Measurements from ENCODE around the gene NPFF. TPM values are rescaled to one million over a fixed set of nuclear protein-coding genes. Genes with fewer than 3 reads are reported as not detected.

NPFF gene
- total RNA-seq, 2 experiments from 2014 or later = 0.58 TPM; not detected in 1

DNA sequence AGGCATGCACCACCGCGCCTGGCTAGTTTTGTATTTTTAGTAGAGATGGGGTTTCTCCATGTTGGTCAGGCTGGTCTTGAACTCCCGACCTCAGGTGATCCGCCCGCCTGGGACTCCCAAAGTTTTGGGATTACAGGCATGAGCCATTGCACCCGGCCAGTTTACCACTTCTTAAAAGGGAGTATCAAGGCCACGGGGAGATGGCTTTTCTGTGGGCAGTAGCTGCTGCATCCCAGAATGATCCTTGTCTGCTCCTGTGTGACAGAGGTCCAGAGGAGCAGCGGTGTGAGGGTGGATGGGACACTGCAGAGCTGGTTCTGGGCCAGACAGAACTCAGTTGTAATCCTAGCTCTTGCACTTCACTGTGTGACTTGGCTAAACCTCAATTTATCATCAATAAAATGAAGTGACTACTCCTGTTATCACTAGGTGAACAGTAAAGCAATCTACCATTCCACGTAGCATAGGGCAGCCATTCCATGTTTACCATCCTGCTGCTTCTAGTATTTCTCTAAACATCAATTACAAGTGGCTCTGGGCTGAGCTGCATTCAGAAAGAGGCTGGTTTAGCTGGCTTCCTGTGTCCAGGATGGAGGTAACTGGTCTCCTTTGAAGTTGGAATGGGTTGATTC, 3.0 kb upstream of the NPFF start:
- POLR2A ChIA-PET = no interaction called here
- Mint-ChIP-seq H3K9me3 (no peaks in the 10 kb centered on the region), H3K27ac (no peak overlapping the region)

DNA sequence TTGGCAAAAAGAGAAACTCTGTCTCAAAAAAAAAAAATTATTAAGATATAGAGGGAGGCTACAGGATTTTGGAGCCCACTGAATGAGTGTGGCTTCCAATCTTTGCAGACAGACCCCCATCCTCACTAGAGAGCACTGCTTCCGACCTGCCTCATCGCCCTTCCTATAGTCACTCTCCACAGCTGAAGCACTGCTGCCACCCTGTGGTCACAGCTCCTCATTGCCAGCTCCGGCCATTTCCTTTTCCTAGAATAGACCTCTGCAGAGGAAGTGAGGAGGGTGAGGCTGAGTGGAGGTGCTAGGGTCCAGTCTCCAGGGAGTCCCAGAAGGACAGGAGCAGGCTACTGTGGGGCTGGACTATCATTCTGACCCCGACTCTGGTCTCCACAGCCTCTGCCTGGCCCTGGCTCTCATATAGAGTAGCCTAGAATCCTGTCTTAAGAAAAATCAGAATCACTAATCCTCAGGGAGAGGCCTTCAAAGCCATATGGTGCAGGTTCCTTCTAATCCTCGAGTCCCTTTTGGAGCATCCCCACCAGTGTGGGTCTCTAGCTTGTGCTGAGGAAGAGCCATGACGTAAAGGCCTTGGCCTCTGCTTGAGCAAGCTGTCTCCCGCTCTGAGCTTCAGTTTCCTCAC, 1.4 kb upstream of the NPFF start:
- no peak overlapping the region for H3K4me3 Mint-ChIP-seq
- peaks cover 12% of the 10 kb centered on the region for H3K4me1 Mint-ChIP-seq (ENCODE audit: low read depth)
- peak overlapping the region; percentile 67 for H3K27ac Mint-ChIP-seq
- ChIA-PET CTCF (interaction anchor here (0.6 to 3.5 kb wide), 45 partner anchors 8 to 443 kb away, joined by 3 to 55 read pairs (median 5); partner anchors contain the start of genes AAAS, ATF7, ATP5MC2 and CSAD), POLR2A (interaction anchor here (0.6 to 1.2 kb wide), 5 partner anchors 14 to 289 kb away, joined by 3 to 6 read pairs (median 4); no protein-coding TSS in a partner anchor)
- H3K36me3 Mint-ChIP-seq = no peaks in the 10 kb centered on the region
- no peaks in the 10 kb centered on the region for H3K9me3 Mint-ChIP-seq
- intact Hi-C loops (cut with micrococcal nuclease) = loop anchor here (1.0 kb wide), 2 partner anchors 156 to 181 kb away; no protein-coding TSS in a partner anchor
- peak; percentile 92 for DNase-seq
- no peaks in the 10 kb centered on the region for H3K27me3 Mint-ChIP-seq

More for the DNA sequence above, 3.0 kb upstream of the NPFF start:
- CTCF ChIA-PET = interaction anchor here (0.7 to 3.5 kb wide), 7 partner anchors 14 to 233 kb away, joined by 3 to 55 read pairs (median 4); partner anchors contain the start of gene AAAS
- DNase-seq = no peak
- intact Hi-C loops (cut with micrococcal nuclease) = no loop called here
- no peaks in the 10 kb centered on the region for H3K27me3 Mint-ChIP-seq
- peaks cover 5% of the 10 kb centered on the region for H3K4me1 Mint-ChIP-seq (ENCODE audit: low read depth)
- no peak overlapping the region for H3K4me3 Mint-ChIP-seq
- peaks cover 2% of the 10 kb centered on the region for H3K36me3 Mint-ChIP-seq

DNA sequence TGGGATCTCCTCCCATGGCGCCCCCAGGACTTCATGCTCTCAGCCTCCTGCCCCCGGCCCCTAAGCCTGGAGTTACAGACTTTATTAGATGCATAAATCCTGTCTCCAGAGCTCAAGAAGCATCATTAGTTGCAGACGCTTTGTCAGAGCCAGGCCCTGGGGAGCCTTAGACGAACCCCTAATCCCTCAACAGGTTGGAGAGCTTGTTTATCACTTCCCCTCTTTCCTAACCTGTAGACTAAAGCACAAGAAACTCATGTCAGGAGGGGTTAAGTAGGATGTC, 260 bp upstream of the NPFF start:
- Mint-ChIP-seq H3K36me3 (no peaks in the 10 kb centered on the region), H3K4me1 (ENCODE audit: low read depth) (peaks cover 13% of the 10 kb centered on the region), H3K27ac (no peak overlapping the region), H3K9me3 (no peaks in the 10 kb centered on the region), H3K4me3 (no peak overlapping the region), H3K27me3 (no peaks in the 10 kb centered on the region)
- intact Hi-C loops (cut with micrococcal nuclease) = no loop called here
- DNase-seq = no peak
- ChIA-PET CTCF (interaction anchor here (1.2 to 2.7 kb wide), 9 partner anchors 8 to 240 kb away, joined by 3 to 22 read pairs (median 13); partner anchors contain the start of genes ESPL1 and MAP3K12), POLR2A (no interaction called here)

DNA sequence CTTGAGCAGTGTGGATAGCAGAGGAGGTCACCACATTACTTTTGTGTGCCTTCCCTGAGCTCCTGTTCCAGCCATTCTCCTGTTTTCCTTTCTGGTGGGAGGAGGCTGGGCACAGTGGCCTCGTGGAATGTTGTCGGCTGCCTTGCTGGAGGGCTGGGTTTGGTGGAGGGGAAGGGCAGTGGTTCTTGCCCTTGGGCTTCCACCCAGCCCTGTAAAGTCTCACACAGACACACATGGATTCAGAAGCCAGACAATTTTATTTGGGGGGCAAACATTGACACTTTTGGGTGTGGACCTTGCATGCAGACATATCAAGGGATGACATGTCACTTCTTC, 866 bp downstream of the NPFF start:
- Mint-ChIP-seq H3K27me3 (no peaks in the 10 kb centered on the region), H3K4me1 (ENCODE audit: low read depth) (peaks cover 23% of the 10 kb centered on the region), H3K27ac (no peak overlapping the region), H3K36me3 (no peaks in the 10 kb centered on the region), H3K4me3 (no peak overlapping the region), H3K9me3 (no peaks in the 10 kb centered on the region)
- DNase-seq = no peak
- intact Hi-C loops (cut with micrococcal nuclease) = no loop called here
- CTCF ChIA-PET = interaction anchor here (0.7 to 1.1 kb wide), 2 partner anchors 154 to 185 kb away, joined by 3 read pairs; partner anchors contain the start of gene AAAS
- POLR2A ChIA-PET = no interaction called here

DNA sequence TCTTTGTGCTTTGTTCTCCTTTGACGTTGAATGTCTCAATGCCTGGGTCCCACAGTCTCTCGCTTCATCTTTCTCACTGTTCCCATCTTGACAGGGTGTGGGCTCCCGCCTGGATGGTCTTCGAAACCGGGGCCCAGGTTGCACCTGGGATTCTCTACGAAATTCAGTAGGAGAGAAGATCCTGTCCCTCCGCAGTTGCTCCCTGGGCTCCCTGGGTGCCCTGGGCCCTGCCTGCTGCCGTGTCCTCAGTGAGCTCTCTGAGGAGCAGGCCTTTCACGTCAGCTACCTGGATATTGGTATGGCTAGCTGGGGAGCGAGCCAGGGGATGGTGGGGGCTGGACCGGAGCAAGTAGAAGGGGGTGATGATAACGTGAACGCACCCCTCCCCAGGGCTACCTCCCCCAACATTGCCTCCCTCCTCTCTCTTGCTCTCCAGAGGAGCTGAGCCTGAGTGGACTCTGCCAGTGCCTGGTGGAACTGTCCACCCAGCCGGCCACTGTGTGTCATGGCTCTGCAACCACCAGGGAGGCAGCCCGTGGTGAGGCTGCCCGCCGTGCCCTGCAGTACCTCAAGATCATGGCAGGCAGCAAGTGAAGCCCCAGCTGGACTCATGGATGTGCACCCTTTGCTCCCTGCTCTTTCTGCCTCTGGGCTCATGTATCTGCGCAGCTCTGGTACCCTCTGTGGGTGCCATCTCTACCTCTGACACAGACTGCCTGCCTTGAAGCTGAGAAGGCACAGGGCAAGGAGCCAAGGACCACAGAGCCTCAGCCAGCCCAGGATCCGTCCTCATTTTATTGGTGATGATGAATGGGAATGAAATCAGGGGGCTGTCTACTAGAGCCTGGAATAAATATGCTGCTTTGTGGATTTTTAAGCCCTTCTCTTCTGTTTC, 1.5 kb downstream of the NPFF start:
- ChIA-PET POLR2A (no interaction called here), CTCF (interaction anchor here (0.7 to 1.8 kb wide), 3 partner anchors 153 to 185 kb away, joined by 3 to 4 read pairs (median 3); partner anchors contain the start of gene AAAS)
- DNase-seq = no peak
- Mint-ChIP-seq H3K4me1 (ENCODE audit: low read depth) (peaks cover 23% of the 10 kb centered on the region), H3K36me3 (no peaks in the 10 kb centered on the region), H3K9me3 (no peaks in the 10 kb centered on the region), H3K27ac (no peak overlapping the region), H3K27me3 (no peaks in the 10 kb centered on the region), H3K4me3 (no peak overlapping the region)
- intact Hi-C loops (cut with micrococcal nuclease) = no loop called here

DNA sequence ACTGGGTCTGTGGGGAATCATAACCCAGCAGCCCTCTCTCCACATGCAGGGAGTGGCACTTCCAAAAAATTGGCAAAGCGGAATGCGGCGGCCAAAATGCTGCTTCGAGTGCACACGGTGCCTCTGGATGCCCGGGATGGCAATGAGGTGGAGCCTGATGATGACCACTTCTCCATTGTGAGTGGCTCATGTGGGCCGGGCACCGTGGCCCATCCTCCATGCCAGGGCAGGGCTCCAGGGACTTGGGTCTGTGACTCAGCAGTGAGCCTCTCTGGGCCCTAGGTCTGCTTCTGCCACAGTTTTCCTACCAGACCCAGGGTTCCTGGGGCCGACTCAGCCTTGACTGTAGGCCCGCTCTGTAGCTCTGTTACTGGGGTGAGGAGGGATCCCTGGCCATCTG, 2.2 kb downstream of the NPFF start:
- Mint-ChIP-seq H3K27ac (no peak overlapping the region), H3K27me3 (no peaks in the 10 kb centered on the region), H3K9me3 (no peaks in the 10 kb centered on the region), H3K4me1 (ENCODE audit: low read depth) (peaks cover 25% of the 10 kb centered on the region), H3K4me3 (no peak overlapping the region), H3K36me3 (no peaks in the 10 kb centered on the region)
- ChIA-PET POLR2A (no interaction called here), CTCF (interaction anchor here (1.1 to 2.0 kb wide), 3 partner anchors 153 to 184 kb away, joined by 3 to 7 read pairs (median 4); partner anchors contain the start of gene AAAS)
- DNase-seq = no peak
- intact Hi-C loops (cut with micrococcal nuclease) = no loop called here

DNA sequence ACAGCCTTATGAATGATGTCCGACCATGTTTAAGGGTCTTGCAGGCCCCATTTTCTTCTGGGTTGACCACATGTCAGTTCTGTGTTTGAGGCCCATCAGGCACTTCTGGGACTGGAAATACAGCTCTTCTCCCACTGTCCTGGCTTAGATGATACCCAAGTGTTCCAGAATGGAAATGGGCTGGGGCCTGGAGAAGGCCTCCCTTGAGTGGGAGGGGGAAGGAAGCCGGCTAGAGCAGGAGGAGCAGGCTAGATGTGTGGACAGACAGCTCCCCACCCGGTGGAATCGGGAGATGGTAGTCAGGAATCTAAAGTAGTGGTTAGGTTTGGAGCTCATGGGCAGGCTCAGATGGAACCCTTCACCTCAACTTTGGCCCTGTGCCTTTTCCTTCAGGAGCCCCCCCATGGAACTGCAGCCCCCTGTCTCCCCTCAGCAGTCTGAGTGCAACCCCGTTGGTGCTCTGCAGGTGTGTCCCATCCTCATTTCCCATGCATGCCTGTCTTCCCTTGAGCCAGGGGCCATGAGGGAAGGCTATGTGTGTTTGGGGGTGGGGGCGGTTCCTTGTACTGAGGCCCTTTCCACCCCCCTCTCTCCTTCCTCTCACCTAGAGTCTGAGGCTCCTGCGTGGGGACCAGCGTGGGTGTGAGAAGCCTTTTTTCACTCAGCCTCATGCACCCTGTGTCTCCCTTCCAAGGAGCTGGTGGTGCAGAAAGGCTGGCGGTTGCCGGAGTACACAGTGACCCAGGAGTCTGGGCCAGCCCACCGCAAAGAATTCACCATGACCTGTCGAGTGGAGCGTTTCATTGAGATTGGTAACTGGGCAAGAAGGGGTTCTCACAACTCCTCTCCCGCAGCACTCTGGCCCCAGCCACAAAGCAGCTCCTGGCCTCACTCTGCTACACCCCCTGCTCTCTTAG, 3.0 kb downstream of the NPFF start:
- no peak overlapping the region for H3K4me3 Mint-ChIP-seq
- intact Hi-C loops (cut with micrococcal nuclease) = no loop called here

DNA sequence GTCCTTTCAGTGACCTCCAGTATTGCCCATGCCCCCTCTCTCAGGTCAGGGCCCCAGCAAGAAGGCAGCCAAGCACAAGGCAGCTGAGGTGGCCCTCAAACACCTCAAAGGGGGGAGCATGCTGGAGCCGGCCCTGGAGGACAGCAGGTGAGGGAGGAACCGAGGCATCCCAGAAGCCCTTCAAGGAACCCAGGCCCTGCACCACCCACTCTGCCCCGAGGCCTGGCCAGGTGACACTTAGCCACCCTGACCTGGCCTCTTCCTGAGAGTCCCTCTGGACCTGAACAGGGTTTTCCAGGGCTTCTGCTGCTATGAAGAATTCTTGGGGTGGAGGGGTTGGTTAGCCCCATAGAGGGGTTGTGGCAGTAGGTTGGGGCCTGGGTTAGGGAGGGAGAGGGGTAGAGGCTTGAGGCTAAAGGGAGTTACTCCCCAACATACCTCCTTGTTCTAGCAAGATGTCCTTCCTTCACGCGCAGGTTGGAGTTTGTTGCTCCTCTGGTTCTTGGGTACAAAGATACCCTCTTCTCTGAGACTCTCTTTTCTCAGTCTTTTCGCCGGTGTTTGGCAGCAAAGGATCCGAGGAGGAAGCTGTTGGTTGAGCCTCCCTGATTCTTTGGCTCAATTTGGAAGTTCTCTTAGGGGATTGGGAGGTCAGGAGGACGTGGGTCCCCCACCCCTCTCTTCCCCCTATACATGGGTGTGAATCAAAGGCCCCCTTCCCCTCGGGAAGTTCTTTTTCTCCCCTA, 4.1 kb downstream of the NPFF start:
- ChIA-PET POLR2A (no interaction called here), CTCF (interaction anchor here (1.3 to 2.3 kb wide), 3 partner anchors 26 to 182 kb away, joined by 3 to 7 read pairs (median 5); partner anchors contain the start of gene AAAS)
- no peak overlapping the region for H3K4me3 Mint-ChIP-seq
- H3K27ac Mint-ChIP-seq = no peak overlapping the region
- no peaks in the 10 kb centered on the region for H3K9me3 Mint-ChIP-seq
- H3K36me3 Mint-ChIP-seq = no peaks in the 10 kb centered on the region
- DNase-seq = no peak
- H3K4me1 Mint-ChIP-seq (ENCODE audit: low read depth) = peaks cover 33% of the 10 kb centered on the region
- intact Hi-C loops (cut with micrococcal nuclease) = no loop called here
- no peaks in the 10 kb centered on the region for H3K27me3 Mint-ChIP-seq

More for the DNA sequence above, 3.0 kb downstream of the NPFF start:
- H3K27ac Mint-ChIP-seq = no peak overlapping the region
- peaks cover 29% of the 10 kb centered on the region for H3K4me1 Mint-ChIP-seq (ENCODE audit: low read depth)
- H3K36me3 Mint-ChIP-seq = no peaks in the 10 kb centered on the region
- CTCF ChIA-PET = interaction anchor here (1.3 to 2.3 kb wide), 4 partner anchors 27 to 183 kb away, joined by 3 to 7 read pairs (median 4); partner anchors contain the start of gene AAAS
- no peaks in the 10 kb centered on the region for H3K9me3 Mint-ChIP-seq
- no peak for DNase-seq
- H3K27me3 Mint-ChIP-seq = no peaks in the 10 kb centered on the region
- POLR2A ChIA-PET = no interaction called here

DNA sequence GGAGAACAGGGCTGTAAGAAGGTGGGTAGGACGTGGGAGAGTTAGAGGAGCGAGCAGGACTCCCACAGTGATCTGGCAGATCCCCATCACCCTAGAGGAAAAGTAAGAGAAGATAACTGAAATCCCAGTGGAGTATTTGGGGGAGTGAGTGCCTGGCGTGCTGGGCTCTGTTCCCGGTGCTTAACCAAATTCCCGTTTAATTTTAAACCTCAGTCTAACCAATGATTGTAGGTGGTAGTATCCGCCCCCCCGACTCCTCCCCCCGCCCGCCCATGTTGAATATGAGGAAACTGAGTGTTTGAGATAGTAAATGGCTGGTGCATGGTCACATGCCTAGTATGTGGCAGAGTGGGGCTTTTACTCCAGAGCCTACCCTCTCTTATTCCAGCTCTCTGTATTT, 5.0 kb downstream of the NPFF start:
- ChIA-PET POLR2A (interaction anchor here (1.2 kb wide), 1 partner anchor 10 kb away, joined by 3 read pairs; no protein-coding TSS in a partner anchor), CTCF (interaction anchor here (2.3 kb wide), 1 partner anchor 26 kb away, joined by 5 read pairs; no protein-coding TSS in a partner anchor)
- Mint-ChIP-seq H3K9me3 (no peaks in the 10 kb centered on the region), H3K4me3 (peak overlapping the region; percentile 84), H3K27ac (peak overlapping the region; percentile 93), H3K27me3 (no peaks in the 10 kb centered on the region), H3K36me3 (no peaks in the 10 kb centered on the region), H3K4me1 (ENCODE audit: low read depth) (peaks cover 39% of the 10 kb centered on the region)
- no peak for DNase-seq
- intact Hi-C loops (cut with micrococcal nuclease) = no loop called here

DNA sequence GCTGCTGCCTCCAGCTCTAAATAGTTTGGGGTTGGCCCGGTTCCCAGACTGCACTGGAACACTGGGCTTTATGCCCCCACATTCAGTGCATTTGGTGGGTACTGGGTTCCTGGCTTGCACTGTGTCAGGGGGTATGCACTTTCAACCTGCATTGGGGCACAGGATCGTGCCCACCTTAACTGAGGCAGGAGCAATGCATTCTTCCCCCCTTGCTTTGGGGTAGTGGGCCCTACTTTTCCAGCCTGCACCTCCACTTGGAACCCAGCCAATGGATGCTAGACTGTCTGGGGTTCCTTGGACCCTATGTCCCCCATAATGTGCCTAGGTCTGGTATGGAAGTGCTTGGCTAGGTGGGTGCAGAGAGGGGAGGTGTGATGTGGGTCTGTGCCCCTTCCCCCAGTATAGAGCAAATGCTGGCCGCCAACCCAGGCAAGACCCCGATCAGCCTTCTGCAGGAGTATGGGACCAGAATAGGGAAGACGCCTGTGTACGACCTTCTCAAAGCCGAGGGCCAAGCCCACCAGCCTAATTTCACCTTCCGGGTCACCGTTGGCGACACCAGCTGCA, 5.6 kb downstream of the NPFF start:
- H3K27ac Mint-ChIP-seq = peak overlapping the region; percentile 93
- H3K36me3 Mint-ChIP-seq = no peaks in the 10 kb centered on the region
- no peaks in the 10 kb centered on the region for H3K9me3 Mint-ChIP-seq
- CTCF ChIA-PET = interaction anchor here (0.8 to 2.0 kb wide), 12 partner anchors 10 to 180 kb away, joined by 3 to 15 read pairs (median 4); partner anchors contain the start of genes AAAS, ATP5MC2 and SP1
- POLR2A ChIA-PET = interaction anchor here (0.6 to 2.2 kb wide), 8 partner anchors 10 to 456 kb away, joined by 3 to 11 read pairs (median 4); partner anchors contain the start of genes AAAS and ATP5MC2
- intact Hi-C loops (cut with micrococcal nuclease) = loop anchor here (1.0 kb wide), 2 partner anchors 125 to 495 kb away; partner anchors contain the start of genes ATF7 and EIF4B
- H3K27me3 Mint-ChIP-seq = no peaks in the 10 kb centered on the region
- H3K4me1 Mint-ChIP-seq (ENCODE audit: low read depth) = peaks cover 39% of the 10 kb centered on the region
- H3K4me3 Mint-ChIP-seq = peak overlapping the region; percentile 84
- DNase-seq = no peak
